CD4-positive, alpha-beta T cell treated with Interleukin-2 at 100 ng/mL for 4 hours (primary cell): ENCODE data around the gene ADGRB3.
"Not testable (repeated sequence)": the region's sequence is repeated elsewhere in the genome, so short reads cannot be mapped to it uniquely, and the experiment has no call there.

Experiments used
- DNase-seq: peaks from one replicate; pipeline ENCODE4 v3.0.0-alpha.2; 2020; ENCODE audit warnings: low spot score

The ADGRB3 gene

GRCh38 chr6:69261010-69261409 lies 625.9 kb downstream of the ADGRB3 start:
- DNase-seq = no peak

- no peak for DNase-seq
These were observed 628.2 kb downstream of the ADGRB3 start for GRCh38 chr6:69263297-69263696.

GRCh38 chr6:69265090-69265489 lies 630.0 kb downstream of the ADGRB3 start:
- DNase-seq = no peak

- no peak for DNase-seq
These were observed 630.6 kb downstream of the ADGRB3 start for GRCh38 chr6:69265706-69266105.

- no peak for DNase-seq
These were observed 641.1 kb downstream of the ADGRB3 start for GRCh38 chr6:69276204-69276603.

- no peak for DNase-seq
These were observed 644.7 kb downstream of the ADGRB3 start for GRCh38 chr6:69279805-69280204.

GRCh38 chr6:69280858-69281257 lies 645.8 kb downstream of the ADGRB3 start:
- no peak for DNase-seq

- no peak for DNase-seq
These were observed 649.2 kb downstream of the ADGRB3 start for GRCh38 chr6:69284176-69284730.

GRCh38 chr6:69285054-69285453 lies 650.0 kb downstream of the ADGRB3 start:
- DNase-seq = no peak

GRCh38 chr6:69286331-69286730 lies 651.2 kb downstream of the ADGRB3 start:
- DNase-seq = no peak

GRCh38 chr6:69288198-69288597 lies 653.1 kb downstream of the ADGRB3 start:
- not testable (repeated sequence) for DNase-seq

GRCh38 chr6:69289689-69290495 lies 654.8 kb downstream of the ADGRB3 start:
- no peak for DNase-seq

GRCh38 chr6:69293471-69293870 lies 658.4 kb downstream of the ADGRB3 start:
- DNase-seq = no peak

- no peak for DNase-seq
These were observed 659.3 kb downstream of the ADGRB3 start for GRCh38 chr6:69294407-69294806.

GRCh38 chr6:69294862-69295261 lies 659.8 kb downstream of the ADGRB3 start:
- no peak for DNase-seq

- DNase-seq = no peak
These were observed 668.3 kb downstream of the ADGRB3 start for GRCh38 chr6:69303382-69303781.

GRCh38 chr6:69305456-69305855 lies 670.4 kb downstream of the ADGRB3 start:
- DNase-seq = no peak

- no peak for DNase-seq
These were observed 673.5 kb downstream of the ADGRB3 start for GRCh38 chr6:69308584-69308983.

GRCh38 chr6:69311888-69312287 lies 676.8 kb downstream of the ADGRB3 start:
- no peak for DNase-seq

- no peak for DNase-seq
These were observed 678.9 kb downstream of the ADGRB3 start for GRCh38 chr6:69314001-69314400.

GRCh38 chr6:69314531-69314930 lies 679.4 kb downstream of the ADGRB3 start:
- DNase-seq = no peak

- DNase-seq = no peak
These were observed 696.8 kb downstream of the ADGRB3 start for GRCh38 chr6:69331886-69332285.

GRCh38 chr6:69337311-69337710 lies 702.2 kb downstream of the ADGRB3 start:
- DNase-seq = no peak
